Kidney epithelial cell (primary cell): ENCODE data around the gene PCK2. TPM values are rescaled to one million over a fixed set of nuclear protein-coding genes. Genes with fewer than 3 reads are reported as not detected.

Experiments
- DNase-seq: peaks from one replicate; pipeline ENCODE4 v3.0.0-alpha.2; 2010; ENCODE audit warnings: low read depth
- H3K27me3 ChIP-seq: 2 replicates; pipeline ENCODE4 v1.6.0; 2011; ENCODE audit warnings: low read length; ENCODE audit not compliant: control insufficient read depth, insufficient read depth
- H3K36me3 ChIP-seq: 2 replicates; pipeline ENCODE4 v1.5.1; 2011; ENCODE audit warnings: low read length; ENCODE audit not compliant: control insufficient read depth, insufficient read depth
- H3K4me3 ChIP-seq: 2 replicates; pipeline ENCODE4 v1.5.1; 2011; ENCODE audit warnings: low read depth, mild to moderate bottlenecking, control low read depth, low read length
- CTCF ChIP-seq: IDR thresholded peaks from 2 replicates; pipeline ENCODE4 v1.5.1; 2011; ENCODE audit warnings: mild to moderate bottlenecking, moderate library complexity, low read length, control low read depth, inconsistent platforms; ENCODE audit not compliant: insufficient read depth, poor library complexity, severe bottlenecking
- total RNA-seq: library from RNA; depleted of rRNA; stranded (reverse); fragments of >200 nt; gene quantifications from 2 replicates; pipeline ENCODE4 v1.2.3, GENCODE V29; 2015

PCK2 gene
- total RNA-seq, 1 donor from 2014 or later = 127 TPM

GRCh38 chr14:24087004-24087403 is 7.1 kb upstream of the PCK2 start:
- peaks cover 11% of the 10 kb centered on the region for H3K27me3 ChIP-seq
- no peak for TF ChIP-seq CTCF
- no peak for DNase-seq
- H3K36me3 ChIP-seq = no peaks in the 10 kb centered on the region
- H3K4me3 ChIP-seq = no peak overlapping the region

- peaks cover under 1% of the 10 kb centered on the region for H3K27me3 ChIP-seq
- no peaks in the 10 kb centered on the region for H3K36me3 ChIP-seq
- DNase-seq = no peak
- no peak overlapping the region for H3K4me3 ChIP-seq
- no peak for TF ChIP-seq CTCF
These were observed 6.0 kb upstream of the PCK2 start for GRCh38 chr14:24088095-24088494.

GRCh38 chr14:24089890-24090289 is 4.2 kb upstream of the PCK2 start:
- no peak for TF ChIP-seq CTCF
- H3K27me3 ChIP-seq = no peaks in the 10 kb centered on the region
- DNase-seq = no peak
- no peaks in the 10 kb centered on the region for H3K36me3 ChIP-seq
- H3K4me3 ChIP-seq = no peak overlapping the region

GRCh38 chr14:24092110-24092504 is 2.0 kb upstream of the PCK2 start:
- H3K27me3 ChIP-seq = no peaks in the 10 kb centered on the region
- no peak for DNase-seq
- H3K4me3 ChIP-seq = no peak overlapping the region
- no peaks in the 10 kb centered on the region for H3K36me3 ChIP-seq
- no peak for TF ChIP-seq CTCF

GRCh38 chr14:24092505-24093206 is 1.5 kb upstream of the PCK2 start:
- DNase-seq = no peak

More at GRCh38 chr14:24092505-24093206, 1.5 kb upstream of the PCK2 start:
- Histone ChIP-seq H3K4me3 (no peak overlapping the region), H3K36me3 (no peaks in the 10 kb centered on the region), H3K27me3 (no peaks in the 10 kb centered on the region)
- no peak for TF ChIP-seq CTCF
